ENCODE data around the gene GLIS1.

Gene GLIS1

GRCh38 chr1:53508991-53509666 lies 229.8 kb downstream of the GLIS1 start:
- DNase-seq (ENCODE audit: low read depth): no peak

DNA sequence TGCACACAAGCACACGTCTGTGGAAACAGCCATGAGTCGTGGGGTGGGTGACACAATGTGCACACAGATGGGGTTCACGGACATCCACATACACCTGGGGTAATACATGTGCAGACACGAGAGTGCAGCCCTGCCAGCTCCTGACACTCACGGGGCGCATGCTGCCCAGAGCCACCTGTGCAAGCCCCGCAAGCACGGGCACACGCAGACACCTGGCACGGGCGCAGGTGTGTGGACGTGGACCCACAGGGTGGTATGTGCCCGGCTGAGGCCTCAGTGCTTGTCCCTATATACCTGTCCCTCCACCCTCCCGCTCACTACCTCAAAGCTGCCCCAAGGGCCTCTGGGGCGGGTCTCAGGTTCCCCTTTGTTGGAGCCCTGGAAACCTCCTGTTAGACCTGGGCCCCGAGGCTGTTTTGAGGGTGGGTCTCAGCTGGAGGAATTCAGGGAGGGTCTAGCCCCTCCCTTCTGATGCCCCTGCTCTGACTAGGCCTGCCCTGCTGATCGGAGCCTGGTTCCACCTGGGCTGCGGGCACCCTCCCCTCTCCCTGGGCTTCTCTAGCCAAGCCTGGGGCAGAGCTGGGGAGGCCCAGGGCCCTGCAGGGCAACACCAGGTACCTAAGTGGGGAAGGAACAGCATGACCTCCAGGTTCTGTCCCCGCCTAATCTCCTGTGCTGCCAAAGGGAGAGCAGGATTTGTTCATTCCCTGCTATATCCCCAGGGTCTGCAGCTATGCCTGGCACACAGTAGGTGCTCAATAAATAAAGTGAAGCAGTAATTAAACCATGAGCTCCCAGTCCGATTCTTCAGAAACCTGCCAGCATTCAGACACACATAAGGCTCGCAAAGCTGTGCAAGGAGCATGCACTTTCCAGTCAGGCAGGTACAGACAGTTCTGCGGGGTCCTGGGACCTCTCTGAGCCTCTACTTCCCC lies 230.6 kb downstream of the GLIS1 start:
- DNase-seq (ENCODE audit: low read depth): no peak

GRCh38 chr1:53507116-53507820 lies 231.7 kb downstream of the GLIS1 start:
- no peak for DNase-seq (ENCODE audit: low read depth)

DNA sequence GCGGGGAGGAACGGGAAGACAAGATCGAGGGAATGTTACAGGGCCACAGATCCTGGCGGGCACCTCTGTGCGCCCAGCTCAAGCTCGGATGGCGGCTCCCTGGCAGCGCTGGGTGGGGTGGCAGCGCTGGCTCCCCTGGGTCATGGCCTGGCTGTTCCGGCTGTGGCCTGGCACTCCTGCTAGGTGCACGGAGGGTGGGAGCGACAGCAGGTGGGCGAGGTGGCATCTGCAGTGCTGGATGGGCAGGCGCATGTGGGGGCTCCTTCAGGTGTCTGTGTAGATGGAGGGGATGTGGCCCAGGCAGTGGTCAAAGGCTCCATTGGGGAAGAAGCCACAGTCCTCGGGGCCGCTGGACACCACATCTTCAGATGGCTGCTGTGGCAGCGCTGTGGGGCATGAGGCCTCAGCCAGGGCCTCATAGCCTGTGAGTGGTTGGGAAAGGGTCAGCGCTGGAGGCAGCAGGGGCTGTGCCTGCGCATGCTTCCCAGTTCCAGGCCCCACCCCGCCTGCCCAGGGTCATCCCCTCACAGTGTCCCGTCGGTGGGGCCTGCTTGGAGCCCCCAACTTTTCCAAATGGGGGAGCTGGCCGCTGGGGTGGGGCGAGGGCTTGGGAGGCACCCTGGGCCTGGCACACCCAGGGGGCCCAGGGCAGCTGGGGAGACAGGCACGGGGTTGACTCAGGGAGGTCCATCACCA lies 232.5 kb downstream of the GLIS1 start:
- DNase-seq (ENCODE audit: low read depth): no peak

- no peak for DNase-seq (ENCODE audit: low read depth)
Measured at GRCh38 chr1:53505891-53506290, 233.1 kb downstream of the GLIS1 start.

GRCh38 chr1:53505401-53505800 lies 233.6 kb downstream of the GLIS1 start:
- DNase-seq (ENCODE audit: low read depth): no peak

DNA sequence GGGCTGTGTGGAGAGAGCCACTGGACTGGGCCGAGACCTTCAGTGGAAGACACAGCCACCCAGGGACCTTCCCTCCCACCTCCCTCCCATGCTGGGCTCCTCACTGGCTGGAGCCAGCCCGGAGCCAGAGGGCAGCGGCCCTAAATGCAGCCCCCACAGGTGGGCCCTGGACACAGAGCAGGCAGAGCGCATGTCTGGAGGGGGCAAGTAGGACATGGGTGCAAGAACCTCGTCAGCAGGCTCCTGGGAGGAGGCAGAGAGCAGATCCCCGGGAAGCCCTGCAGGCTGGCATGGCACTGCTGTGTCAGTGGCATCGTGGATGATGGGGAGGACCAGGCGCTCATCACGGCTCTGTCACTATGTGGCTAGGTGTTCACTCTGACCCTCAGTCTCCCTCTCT lies 234.1 kb downstream of the GLIS1 start:
- no peak for DNase-seq (ENCODE audit: low read depth)

DNA sequence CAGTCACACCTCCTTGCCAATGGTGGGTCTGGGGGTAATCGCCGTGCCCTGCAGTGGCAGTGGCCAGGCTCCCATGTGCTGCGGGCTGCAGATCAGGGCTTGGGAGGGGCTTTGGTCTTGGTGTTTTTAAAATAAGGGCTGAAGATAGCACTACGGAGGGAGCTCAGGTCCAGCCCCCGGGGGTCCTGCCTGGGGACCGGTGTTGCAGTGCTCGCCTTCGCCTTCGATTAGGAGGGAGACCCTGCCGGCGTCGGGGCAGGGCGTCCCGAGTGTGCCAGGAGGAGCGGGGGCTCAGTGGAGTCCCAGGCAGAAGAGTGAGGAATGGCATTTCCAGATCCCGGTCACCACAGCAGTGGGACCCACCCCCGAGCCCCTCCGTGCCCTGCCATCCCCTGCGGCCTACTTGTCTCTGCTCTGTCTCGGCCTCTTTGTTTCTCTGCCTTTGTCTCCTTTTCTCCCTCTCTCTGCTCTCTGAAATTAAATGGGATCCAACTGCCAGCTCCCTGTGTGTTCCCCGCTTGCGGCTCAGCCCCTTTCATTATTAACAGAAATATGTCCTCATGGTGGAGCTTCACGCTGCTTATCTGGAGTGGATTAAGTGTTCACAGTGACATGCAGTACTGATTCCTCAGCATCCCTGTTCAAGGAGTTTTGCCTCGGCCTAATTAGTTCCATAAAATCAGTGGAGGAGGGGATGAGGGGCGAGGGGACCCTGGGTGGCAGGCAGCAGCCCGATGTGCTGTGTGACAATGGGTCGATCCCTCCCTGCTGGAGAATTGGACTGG lies 235.3 kb downstream of the GLIS1 start:
- DNase-seq (ENCODE audit: low read depth): no peak

DNA sequence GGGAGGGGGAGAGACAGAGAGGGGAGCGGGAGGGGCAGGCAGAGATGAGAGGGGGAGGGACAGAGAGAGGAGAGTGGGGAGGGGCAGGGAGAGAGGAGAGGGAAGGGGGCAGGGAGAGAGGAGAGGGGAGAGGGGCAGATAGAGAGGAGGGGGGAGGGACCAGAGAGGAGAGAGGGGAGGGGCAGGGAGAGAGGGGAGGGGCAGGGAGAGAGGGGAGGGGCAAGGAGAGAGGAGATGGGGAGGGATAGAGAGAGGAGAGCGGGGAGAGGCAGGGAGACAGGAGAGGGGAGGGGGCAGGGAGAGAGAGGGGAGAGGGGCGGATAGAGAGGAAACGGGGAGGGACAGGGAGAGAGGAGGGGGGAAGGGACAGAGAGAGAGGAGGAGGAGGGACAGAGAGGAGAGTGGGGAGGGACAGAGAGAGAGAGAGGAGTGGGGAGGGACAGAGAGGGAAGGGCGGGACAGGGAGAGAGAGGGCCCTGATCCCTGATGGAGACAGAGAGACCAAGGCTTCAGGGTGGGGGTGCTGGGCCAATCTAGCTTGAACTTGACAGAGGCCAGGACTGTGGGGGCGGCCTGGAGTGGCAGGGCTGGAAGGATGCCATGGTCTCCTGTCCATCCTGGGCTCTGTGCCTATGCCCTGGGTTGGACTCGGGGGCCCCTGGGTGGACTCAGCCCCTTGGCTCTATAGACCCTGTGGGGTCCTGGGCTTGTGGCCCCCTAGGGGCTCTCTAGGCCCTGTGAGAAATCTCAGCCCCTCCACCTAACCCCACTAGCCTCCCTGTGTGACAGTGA lies 236.1 kb downstream of the GLIS1 start:
- DNase-seq (ENCODE audit: low read depth): no peak

- no peak for DNase-seq (ENCODE audit: low read depth)
Measured at GRCh38 chr1:53501065-53502005, 237.6 kb downstream of the GLIS1 start.

DNA sequence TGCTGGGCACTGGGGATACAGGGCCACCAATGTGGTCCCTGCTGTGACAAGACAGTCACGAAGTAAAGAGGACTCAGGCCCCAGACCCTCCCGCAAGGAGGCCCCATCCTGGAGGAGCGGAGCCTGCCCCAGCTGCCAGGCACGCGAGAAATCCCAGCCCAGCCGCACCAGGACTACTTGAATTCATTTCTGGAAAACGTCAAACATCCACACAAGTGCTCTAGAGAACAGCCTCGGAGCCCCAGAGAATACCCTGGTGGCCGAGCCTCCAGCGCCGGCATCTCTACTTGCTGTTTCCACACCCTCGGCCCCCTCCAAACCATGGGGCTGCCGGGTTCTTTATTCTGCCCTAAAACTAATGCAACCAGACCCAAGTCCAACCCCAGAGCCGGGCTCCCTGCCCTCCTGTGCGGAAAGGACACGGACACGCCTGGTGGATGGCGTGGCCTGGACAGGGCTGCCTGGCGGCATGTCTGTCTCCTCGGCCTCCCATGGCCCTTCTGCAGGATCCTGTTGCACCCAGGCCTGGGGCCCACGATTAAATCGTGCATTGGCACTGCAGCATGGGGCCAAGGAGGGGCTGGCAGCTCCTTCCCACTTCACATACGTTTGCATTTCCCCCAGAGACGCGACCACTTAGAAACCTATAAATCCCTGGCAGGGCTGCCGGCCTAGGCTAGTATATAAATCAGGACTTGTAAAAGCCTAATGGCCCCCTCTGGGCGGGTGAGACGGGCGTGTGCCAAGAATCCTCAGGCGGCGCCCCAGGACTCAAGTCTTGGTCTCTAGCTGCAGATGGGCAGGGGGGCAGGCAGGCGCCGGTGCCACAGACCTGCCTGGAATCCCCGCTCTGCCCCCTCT lies 238.5 kb downstream of the GLIS1 start:
- DNase-seq (ENCODE audit: low read depth): no peak

GRCh38 chr1:53499257-53500203 lies 239.4 kb downstream of the GLIS1 start:
- no peak for DNase-seq (ENCODE audit: low read depth)

GRCh38 chr1:53498555-53499131 lies 240.3 kb downstream of the GLIS1 start:
- no peak for DNase-seq (ENCODE audit: low read depth)

DNA sequence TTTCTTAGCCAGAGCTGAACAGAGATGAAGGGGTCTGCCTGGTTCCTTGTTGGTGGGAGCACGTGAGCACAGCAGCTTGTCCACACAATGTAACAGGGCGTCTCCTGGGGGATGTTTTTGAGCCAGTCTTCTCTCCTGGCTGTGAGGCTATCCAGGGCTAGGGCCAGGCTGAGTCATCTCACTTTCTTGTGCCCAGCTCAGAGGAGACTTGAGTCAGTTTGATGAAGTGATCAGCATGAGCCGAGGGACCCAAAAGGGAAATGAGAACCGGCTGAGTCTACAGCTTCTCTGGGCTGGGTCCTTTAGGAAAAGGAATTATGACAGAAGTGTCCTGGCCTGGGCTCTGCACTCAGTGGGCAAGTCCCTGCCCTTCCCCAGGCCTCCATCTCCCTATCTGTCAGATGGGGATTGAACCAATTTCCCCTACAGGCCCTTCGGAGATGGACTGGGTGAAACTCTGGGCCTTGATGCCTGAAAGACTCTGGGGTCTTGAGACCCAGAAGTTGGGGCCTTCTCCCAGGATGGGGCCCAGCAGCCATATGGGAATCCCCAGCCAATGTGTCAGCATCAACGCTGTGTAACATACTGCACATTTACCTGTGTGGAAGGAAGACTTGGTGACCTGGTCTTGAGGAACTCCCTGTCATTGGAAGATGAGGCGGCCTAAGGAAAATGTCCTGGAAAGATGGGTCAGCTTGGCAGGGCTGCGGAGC lies 243.2 kb downstream of the GLIS1 start:
- no peak for DNase-seq (ENCODE audit: low read depth)

GRCh38 chr1:53490351-53490750 lies 248.6 kb downstream of the GLIS1 start:
- no peak for DNase-seq (ENCODE audit: low read depth)

DNA sequence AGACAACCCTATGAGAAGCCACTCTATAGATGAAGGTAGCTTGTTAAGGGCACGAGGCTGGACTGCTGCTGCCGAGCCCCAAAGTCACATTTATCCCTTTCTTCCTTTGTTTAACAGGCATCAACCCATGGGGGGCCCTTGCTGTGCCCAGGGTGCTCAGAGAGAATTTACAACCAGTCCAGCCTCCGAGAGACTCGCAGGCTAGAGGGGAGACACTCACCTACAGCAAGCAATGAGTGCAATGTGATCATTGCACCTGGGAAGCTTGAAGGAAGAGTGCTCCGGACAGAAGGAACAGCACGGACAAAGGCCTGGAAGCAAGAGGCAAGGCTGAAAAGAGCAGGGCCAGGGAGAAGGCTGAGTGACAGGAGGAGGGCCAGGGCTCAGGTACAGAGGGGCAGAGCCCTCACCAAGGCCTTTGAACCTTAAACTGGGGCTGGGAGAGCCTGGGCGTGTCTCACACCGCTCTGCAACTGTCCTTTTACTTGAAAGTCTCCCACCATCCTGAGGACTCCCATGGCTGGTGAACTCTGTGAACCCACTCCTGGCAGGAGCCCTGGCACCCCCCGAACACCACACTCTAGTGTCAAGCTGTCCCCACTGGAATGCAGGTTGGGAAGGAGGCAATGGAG lies 252.5 kb downstream of the GLIS1 start:
- no peak for DNase-seq (ENCODE audit: low read depth)

All from fibroblast of the conjunctiva (primary cell).